Subcutaneous adipose tissue (tissue), 4 donors: ENCODE data around the gene SLC12A8. TPM values are rescaled to one million over a fixed set of nuclear protein-coding genes. Genes with fewer than 3 reads are reported as not detected.

Experiments
- total RNA-seq, 4 donors: library from RNA; depleted of rRNA; stranded (reverse); fragments of >200 nt; gene quantifications; one replicate each; pipeline ENCODE4 v1.1.0, GENCODE V29; 2016
- TF ChIP-seq, protein P1 (sequence below): fragments of 450-650 bp; IDR thresholded peaks from one replicate; pipeline ENCODE4 v1.5.1; 2016; ENCODE audit warnings: low read depth, mild to moderate bottlenecking, control low read depth, antibody characterized with exemption, moderate library complexity

Gene SLC12A8
- total RNA-seq, 4 donors from 2014 or later, result 0.66 to 1.0 TPM; not detected in 2

DNA sequence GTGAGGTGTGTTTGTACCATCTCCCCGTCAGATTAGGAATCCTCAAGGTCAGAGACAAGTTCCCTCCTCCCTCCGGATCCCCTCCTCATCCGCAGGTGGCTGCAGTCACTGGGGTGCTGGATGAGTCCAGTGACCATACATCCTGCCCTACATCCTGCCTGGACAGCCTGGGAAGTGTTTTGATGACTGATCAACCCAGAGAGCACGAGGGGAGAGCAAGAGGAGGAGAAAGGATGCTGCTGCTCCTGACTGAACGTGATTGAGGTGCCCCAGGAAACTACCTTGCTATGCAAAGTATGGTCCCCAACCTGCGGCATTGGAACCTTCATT, 65.1 kb downstream of the SLC12A8 start:
- TF ChIP-seq, protein P1, sequence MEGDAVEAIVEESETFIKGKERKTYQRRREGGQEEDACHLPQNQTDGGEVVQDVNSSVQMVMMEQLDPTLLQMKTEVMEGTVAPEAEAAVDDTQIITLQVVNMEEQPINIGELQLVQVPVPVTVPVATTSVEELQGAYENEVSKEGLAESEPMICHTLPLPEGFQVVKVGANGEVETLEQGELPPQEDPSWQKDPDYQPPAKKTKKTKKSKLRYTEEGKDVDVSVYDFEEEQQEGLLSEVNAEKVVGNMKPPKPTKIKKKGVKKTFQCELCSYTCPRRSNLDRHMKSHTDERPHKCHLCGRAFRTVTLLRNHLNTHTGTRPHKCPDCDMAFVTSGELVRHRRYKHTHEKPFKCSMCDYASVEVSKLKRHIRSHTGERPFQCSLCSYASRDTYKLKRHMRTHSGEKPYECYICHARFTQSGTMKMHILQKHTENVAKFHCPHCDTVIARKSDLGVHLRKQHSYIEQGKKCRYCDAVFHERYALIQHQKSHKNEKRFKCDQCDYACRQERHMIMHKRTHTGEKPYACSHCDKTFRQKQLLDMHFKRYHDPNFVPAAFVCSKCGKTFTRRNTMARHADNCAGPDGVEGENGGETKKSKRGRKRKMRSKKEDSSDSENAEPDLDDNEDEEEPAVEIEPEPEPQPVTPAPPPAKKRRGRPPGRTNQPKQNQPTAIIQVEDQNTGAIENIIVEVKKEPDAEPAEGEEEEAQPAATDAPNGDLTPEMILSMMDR, result no peak

DNA sequence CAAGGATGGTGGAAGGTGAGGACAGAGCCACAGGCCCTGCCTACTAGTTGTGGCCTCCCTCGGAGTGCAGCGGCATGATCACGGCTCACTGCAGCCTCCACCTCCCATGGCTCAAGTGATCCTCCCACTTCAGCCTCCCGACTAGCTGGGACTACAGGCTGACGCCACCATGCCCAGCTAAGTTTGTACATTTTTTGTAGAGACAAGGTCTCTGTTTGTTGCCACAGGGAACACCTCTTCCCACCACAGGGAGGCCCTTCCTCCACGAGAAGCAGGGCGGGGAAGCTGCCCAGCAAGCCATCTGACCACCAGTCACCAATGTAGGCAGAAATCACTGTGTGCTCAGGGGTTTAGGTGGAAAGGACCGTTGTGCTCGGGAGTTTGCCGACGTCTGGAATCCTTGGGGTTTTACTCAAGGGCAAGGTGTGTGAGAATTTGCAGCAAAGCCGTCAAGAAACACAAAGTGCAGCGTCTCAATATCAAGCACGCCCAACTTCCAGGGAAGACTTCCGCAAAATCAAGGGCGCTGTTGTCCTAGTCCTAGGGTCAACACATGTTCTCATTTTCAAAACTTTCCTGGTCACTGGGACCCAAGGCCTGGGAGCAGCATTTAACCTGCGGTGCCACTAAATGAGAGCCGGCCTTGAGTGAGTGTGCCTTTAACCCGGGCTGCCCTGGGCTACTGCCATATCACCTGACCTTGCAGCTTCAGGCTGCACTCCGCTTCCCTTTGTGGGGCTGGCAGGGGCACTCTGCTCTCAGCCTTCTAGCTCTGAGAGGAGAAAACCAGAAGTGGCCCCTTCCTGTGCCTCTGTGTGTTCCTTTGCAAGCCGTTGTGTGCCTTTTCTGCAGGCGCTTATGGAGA, 65.7 kb downstream of the SLC12A8 start:
- TF ChIP-seq, protein P1, result no peak

DNA sequence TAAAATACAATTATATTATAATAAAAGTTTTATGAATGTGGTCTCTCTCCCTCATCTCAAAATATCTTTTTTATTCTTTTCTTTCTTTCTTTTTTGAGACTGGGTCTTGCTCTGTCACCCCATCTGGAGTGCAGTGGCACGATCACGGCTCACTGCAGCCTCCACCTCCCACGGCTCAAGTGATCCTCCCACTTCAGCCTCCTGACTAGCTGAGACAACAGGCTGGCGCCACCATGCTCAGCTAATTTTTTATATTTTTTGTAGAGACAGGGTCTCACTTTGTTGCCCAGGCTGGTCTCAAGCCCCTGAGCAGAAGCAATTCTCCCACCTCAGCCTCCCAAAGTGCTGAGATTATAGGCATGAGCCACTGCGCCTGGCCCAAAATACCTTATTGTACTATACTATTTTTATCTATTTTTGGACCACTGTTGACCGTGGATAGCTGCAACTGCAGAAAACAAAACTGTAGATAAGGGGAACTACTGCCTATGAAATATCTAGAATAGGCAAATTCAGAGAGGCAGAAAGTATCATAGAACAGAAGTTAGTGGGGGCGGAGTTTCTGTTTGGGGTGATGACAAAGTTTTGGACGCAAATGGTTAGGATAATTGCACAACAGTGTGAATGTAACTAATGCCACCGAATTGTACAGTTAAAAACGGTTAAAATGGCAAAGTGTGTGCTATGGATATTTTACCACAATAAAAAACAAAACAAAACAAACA, 66.6 kb downstream of the SLC12A8 start:
- TF ChIP-seq, protein P1, result no peak

DNA sequence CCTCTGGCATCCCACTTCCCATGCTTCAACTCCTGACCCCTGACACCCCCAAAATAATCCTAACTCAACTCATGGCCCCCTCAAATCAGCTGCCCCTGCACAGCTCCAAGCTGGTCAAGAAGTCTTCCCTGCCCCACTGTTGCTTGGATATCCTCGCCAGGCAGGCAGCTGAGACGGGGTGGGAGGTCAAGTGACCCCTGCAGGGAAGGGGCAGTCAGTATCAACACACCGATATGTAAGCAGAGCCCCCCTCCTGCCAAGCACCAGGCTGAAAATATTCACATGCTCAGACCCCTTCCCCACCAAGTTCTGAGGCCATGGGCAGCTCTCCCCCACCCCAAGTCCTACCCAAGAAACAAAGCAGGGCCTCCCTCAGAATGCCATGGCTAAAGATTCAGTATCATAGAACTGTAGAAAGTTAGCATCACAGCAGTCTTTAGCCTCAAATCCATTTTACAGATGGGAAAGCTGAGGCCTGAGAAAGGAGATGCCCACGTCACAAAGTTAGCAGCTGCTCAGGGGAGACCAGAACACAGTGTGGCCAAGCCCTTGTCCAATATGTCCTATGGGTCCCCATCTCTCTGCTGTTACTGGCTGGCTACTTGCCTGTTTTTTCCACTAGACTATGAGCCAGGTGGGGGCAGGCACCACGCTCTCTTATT, 67.8 kb downstream of the SLC12A8 start:
- TF ChIP-seq, protein P1, result no peak

DNA sequence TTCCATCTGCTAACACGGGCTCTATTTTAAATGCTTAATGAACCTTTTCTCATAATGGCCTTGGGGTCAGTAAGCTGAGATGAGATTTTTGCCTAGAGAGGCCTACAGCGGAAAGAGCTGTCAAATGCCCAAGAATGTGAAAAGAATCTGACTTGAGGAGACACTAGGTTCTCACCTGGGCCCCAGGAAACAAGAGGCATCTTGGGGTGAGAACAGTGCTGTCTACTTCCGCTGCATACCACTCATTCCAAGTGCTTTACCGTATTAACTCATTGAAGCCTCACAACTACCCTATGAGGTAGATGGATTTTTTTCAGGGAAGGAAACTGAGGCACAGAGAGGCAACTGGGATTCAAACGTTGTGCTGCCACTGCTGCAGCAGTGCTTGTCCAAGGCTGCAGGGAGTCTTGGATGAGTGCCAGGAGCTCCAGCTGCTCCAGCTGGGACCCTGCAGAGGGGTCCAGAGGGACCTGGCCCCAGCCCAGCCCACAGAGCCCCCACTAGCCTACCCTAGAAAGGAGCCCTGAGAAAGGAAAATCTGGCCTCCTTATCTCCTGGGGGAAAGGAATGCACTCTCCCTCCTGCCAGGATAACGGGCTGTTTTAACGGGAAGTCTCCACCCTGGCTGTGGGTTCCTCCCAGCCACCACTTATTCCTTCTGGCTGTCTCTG, 68.4 kb downstream of the SLC12A8 start:
- TF ChIP-seq, protein P1, result no peak

DNA sequence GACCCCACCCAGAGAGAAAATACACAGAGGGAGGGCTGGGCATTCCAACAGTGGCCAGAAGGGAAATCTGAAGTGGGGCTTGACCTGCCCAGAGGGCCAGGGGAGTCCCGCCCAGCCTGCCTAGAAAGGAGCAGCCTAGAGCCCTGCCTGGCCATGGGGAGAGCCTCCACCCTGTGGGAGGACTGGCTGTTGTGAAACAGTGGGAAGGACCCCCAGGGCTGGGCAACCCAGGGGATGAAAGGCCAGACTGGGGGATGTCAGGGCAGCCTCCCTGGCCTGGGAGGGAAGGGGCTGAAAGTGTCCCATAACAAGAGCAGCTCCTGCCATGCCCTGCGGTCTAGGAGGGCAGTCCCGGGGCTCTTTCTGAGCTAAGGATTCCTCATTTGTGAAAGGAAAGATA, 69.0 kb downstream of the SLC12A8 start:
- TF ChIP-seq, protein P1, result no peak
